Activated T-helper 1 cell treated with anti-CD3 and anti-CD28 coated beads, Interleukin-2, amount 50 U/mL, for 16 hours (primary cell): ENCODE measurements around the gene RWDD1.

Source experiments
- DNase-seq, 2 donors: peaks; one replicate each; pipeline ENCODE4 v3.0.0-alpha.2; 2020; ENCODE audit warnings: low read depth in 1 of 2, low spot score in 1 of 2

Gene RWDD1, protein sequence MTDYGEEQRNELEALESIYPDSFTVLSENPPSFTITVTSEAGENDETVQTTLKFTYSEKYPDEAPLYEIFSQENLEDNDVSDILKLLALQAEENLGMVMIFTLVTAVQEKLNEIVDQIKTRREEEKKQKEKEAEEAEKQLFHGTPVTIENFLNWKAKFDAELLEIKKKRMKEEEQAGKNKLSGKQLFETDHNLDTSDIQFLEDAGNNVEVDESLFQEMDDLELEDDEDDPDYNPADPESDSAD

GRCh38 chr6:116570856-116571682 lies at the start of gene RWDD1:
Gene RWDD1 (plus strand): TSS chr6:116571504. CDS start chr6:116571583, 79 bp downstream.
- peak; percentile 95 to 97 for DNase-seq

GRCh38 chr6:116522896-116523295 lies 48.4 kb upstream of the RWDD1 start:
- no peak for DNase-seq

DNA sequence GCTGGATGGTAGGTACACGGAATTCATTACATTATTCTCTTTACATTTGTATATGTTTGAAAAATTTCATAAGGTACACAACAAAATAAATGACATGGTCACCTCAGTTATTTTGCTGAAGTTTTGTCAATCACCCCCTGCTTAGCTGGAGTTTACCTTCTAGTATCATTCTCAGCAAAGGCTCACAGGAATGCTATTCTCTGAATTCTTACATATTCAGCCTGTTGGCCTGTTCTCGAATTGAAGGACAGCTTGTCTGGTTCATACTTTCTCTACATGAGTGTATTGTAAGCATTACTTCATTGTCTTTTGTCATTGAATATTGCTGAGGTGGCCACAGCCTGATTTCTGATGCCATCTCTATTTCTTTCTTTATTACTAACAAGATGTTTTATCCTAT lies 47.1 kb upstream of the RWDD1 start:
- no peak for DNase-seq

GRCh38 chr6:116528133-116528532 lies 43.2 kb upstream of the RWDD1 start:
- no peak for DNase-seq

- DNase-seq: no peak
These were observed 42.5 kb upstream of the RWDD1 start for GRCh38 chr6:116528780-116529179.

- DNase-seq: no peak
These were observed 41.6 kb upstream of the RWDD1 start for GRCh38 chr6:116529466-116530290.

DNA sequence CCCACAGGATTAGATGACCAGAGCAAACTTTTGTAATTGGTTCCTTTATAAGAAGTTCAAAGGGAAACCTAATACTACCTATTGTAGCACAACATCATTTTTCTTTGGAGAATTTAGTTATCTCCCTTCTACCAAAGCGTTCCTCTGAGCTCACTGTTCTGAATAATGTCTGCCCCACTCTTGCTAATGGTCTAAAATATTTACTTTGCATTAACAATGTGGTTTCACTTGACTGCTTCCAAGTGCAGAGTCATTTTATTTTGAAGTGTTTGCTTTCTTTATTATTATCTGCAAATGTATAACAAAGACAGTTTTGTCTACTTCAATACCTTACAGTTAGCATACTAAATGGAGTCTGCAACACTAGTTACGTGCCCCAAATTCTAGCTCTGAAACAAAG lies 40.9 kb upstream of the RWDD1 start:
- no peak for DNase-seq

DNA sequence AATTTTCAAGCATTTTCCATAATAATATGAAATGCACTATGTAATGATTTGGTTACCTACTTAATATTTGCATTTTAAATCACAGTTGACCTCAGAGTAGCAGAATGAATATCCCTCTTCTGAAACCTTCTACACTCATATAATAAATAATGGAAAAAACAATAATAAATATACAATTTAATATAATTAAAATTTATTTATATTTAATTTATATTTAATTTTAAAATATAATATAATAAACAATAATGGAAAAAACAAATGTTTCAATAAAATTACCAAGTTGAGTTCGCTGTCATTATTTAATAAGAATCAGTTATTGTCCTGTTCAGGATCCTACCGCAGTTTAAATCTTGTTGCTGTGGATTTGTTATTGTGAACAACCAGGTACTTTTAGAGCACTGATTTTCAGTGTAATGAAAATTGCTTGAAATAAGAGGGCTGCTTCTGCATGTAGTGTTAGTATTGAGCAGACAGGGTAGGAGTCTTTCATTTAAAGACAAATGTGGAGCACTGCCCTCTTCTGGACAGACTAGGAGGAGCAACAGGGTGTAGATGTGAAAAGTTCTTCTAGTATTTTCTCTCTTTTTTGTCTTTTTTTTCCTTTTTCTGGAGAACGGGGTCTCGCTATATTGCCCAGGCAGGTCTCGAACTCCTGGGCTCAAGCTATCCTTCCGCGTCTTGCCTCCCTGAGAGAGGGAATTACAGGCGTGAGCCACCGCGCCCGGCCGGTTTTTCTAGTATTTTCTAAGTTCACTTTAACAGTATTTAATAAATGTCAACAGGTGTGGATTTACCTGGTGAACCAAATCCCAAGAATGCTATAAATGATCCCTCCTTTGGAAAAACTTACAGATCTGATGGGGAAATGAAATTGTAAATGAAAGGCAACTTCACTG lies 39.4 kb upstream of the RWDD1 start:
- DNase-seq: peak; percentile 9 to 31

DNA sequence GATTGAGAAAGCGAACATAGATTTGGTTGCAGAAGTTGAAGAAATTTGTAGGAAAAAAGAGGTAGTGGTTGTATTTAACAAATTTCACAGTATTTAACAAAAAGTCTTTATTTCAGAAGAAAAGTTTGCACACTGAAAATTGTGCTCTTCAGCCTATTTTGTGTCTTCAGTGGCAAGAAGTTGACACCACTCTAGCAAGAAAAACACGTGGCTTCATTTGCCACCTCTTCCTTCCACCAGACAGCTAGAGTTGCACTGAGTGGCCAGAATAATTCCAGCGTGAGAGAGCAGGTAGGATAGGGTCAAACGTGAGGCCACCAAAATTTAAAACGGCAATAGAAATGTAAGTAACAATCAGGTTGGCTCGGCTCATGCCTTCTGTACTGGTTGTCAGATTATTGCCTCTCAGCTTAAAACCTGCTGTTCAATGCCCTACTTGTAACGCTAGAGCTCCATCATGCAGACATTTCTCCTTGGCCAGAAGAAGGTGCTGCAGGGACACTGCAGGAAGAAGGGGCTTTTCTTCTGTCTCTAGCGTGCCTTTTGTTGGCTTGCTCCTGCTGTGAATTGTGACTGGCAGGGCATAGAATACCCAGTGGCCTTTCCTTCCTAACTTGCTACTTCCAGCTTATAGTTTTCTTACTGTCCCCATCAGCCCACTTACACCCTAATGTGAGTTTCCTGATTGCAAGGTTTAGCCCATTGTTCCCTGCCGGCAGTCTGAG lies 37.9 kb upstream of the RWDD1 start:
- DNase-seq: no peak

- no peak for DNase-seq
These were observed 36.2 kb upstream of the RWDD1 start for GRCh38 chr6:116535109-116535508.

- no peak for DNase-seq
These were observed 35.1 kb upstream of the RWDD1 start for GRCh38 chr6:116536216-116536621.

GRCh38 chr6:116542426-116542825 lies 28.9 kb upstream of the RWDD1 start:
- no peak for DNase-seq

DNA sequence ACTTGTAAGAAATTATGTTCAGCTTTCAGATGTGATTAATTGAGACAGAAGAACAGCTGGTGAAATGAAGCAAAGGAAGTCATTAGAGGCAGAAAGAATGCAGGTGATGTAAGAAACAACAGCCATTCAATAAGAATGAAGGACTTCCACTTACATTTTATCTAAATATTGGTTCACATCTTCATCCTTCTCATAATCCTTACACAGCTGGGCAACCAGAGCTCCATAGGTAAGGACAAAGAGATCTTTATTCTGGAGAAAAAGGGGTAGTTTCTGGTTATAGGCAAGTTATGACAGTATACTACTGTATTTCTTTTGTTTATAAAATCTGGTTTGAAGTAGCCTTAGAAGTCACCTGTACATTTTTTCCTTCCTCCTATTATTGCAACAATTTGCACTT lies 28.2 kb upstream of the RWDD1 start:
- DNase-seq: no peak

GRCh38 chr6:116545651-116546050 lies 25.7 kb upstream of the RWDD1 start, which contains the start of gene TRAPPC3L:
Gene TRAPPC3L (minus strand): TSS chr6:116545684. CDS start chr6:116545514, 170 bp downstream.
- no peak for DNase-seq

GRCh38 chr6:116547358-116547757 lies 23.9 kb upstream of the RWDD1 start:
- DNase-seq: no peak

DNA sequence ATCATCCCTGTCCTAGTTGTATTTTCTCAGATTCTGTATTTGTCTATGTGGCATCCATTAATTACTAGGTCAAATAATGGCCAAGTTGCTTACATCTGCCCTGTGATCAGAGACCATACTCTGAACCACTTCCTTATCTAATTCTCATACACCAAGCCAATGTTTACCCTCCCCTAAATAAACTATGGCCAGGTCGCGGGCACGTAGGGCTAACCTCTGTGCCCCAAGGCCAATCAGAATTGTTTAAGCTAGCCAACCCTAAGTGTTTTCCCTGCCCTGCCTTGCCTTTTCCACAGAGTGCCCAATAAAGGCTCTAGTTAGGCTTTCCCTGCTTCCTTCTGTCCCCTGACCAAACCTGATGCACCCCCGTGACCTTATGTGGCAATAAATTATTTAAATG lies 20.5 kb upstream of the RWDD1 start:
- DNase-seq: no peak

DNA sequence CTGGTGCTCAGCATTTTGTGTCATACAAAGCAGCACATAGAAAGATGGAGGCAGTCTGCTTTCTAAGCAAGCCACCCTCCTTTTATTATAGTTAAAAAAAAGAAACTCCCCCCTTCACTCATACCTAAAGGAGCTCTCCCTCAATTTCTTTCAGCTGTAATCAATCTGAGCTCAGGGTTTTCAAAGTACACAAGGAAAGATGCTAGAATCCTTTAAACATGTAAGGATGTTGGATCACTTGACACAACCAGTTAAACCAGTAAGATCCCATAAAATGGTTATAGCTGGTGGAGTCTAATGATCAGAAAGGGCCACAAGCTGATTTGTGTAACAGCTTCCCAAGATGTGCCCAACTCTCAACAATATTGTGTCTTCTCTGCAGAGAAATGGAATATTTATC lies 17.9 kb upstream of the RWDD1 start, which contains the start of gene CALHM4:
CALHM4 (plus strand) TSS at position 301 of the 400 bp plus-strand sequence; CDS start at position 344, 43 bp downstream.
- no peak for DNase-seq

GRCh38 chr6:116556065-116556464 lies 15.2 kb upstream of the RWDD1 start:
- DNase-seq: no peak

GRCh38 chr6:116556814-116557415 lies 14.4 kb upstream of the RWDD1 start:
- no peak for DNase-seq
